Fibroblast of lung (primary cell): Measurements from ENCODE around the gene TNK2.

Experiments used
- EZH2 ChIP-seq: IDR thresholded peaks from 2 replicates; pipeline ENCODE4 v1.5.1; 2012; ENCODE audit warnings: low read length, control low read depth, mild to moderate bottlenecking; ENCODE audit errors: missing control alignments
- TF ChIP-seq, protein P1 (sequence below), 2 donors: IDR thresholded peaks in 1 of 2; conservative IDR thresholded peaks in 1 of 2; 1 replicate in 1 of 2; 2 replicates in 1 of 2; pipeline ENCODE4 v1.5.1; 2011 to 2012; ENCODE audit warnings: low read length in 2 of 2, control low read depth in 1 of 2, inconsistent platforms in 1 of 2, low read depth in 1 of 2, mild to moderate bottlenecking in 1 of 2

DNA sequence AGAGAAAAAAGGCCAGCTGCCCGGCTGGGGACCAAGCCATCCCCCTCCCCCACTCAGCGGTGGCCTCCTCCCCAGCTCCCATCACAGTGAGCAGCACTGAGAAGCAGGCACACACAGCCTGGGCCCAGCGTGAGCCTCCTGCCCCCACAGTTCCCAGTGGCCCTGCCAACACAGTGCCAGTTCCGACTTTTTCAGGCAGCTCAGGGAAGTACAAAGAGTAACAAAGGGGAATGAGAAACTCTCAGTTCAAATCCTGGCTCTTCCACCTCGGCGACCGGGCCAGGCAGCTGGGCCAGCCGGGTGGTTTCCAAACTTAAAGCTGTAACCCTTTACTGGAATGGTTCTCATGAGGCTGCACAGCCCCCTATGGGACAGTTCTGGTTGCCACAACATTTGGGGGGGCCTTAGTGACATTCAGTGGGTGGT lies 18.5 kb downstream of the TNK2 start:
- TF ChIP-seq, protein P1, sequence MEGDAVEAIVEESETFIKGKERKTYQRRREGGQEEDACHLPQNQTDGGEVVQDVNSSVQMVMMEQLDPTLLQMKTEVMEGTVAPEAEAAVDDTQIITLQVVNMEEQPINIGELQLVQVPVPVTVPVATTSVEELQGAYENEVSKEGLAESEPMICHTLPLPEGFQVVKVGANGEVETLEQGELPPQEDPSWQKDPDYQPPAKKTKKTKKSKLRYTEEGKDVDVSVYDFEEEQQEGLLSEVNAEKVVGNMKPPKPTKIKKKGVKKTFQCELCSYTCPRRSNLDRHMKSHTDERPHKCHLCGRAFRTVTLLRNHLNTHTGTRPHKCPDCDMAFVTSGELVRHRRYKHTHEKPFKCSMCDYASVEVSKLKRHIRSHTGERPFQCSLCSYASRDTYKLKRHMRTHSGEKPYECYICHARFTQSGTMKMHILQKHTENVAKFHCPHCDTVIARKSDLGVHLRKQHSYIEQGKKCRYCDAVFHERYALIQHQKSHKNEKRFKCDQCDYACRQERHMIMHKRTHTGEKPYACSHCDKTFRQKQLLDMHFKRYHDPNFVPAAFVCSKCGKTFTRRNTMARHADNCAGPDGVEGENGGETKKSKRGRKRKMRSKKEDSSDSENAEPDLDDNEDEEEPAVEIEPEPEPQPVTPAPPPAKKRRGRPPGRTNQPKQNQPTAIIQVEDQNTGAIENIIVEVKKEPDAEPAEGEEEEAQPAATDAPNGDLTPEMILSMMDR (conservative IDR thresholded peaks at IDR 0.05 in 1 of 2, IDR thresholded peaks at IDR 0.05 in 1 of 2; ENCODE audit: low read depth in 1 of 2, low read length in 2 of 2), result no peak
- TF ChIP-seq EZH2, result no peak
